ENCODE data around the gene BCAT1. TPM values are rescaled to one million over a fixed set of nuclear protein-coding genes. Genes with fewer than 3 reads are reported as not detected.

BCAT1 gene
- total and polyA plus RNA-seq, 12 donors: 0.95 to 17.0 (median 2.7) TPM

DNA sequence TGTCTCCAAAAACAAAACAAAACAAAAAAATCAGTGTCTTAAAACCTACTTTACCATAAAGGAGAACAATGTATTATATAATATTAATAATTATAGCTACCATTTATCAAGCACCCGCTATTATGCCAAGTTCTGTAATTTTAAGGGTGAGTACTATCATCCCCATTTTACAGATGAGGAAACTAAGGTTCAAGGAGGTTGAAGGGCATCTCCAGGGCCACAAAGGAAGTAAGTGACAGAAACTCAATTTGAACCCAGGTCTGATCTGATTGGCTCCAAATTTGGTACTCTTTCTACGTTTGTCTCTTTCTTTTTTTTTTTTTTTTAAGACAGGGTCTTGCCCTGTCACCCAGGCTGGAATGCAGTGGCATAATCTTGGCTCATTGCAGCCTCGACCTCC lies 115.4 kb downstream of the BCAT1 start:
- peaks cover 0 to 11% (median 0%) of the 10 kb centered on the region in 9 donors for H3K4me1 ChIP-seq
- intact Hi-C loops (cut with DNase I): loop anchor here in 1 of 10 donors (10.0 kb wide), 1 partner anchor 1629 kb away; no protein-coding TSS in a partner anchor
- no peak overlapping the region for H3K4me3 ChIP-seq
- TF ChIP-seq, protein P1, sequence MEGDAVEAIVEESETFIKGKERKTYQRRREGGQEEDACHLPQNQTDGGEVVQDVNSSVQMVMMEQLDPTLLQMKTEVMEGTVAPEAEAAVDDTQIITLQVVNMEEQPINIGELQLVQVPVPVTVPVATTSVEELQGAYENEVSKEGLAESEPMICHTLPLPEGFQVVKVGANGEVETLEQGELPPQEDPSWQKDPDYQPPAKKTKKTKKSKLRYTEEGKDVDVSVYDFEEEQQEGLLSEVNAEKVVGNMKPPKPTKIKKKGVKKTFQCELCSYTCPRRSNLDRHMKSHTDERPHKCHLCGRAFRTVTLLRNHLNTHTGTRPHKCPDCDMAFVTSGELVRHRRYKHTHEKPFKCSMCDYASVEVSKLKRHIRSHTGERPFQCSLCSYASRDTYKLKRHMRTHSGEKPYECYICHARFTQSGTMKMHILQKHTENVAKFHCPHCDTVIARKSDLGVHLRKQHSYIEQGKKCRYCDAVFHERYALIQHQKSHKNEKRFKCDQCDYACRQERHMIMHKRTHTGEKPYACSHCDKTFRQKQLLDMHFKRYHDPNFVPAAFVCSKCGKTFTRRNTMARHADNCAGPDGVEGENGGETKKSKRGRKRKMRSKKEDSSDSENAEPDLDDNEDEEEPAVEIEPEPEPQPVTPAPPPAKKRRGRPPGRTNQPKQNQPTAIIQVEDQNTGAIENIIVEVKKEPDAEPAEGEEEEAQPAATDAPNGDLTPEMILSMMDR (IDR thresholded peaks at IDR 0.05): no peak
- no peaks in the 10 kb centered on the region for H3K9me3 ChIP-seq
- no peak for ATAC-seq
- no peak for DNase-seq
- WGBS, 2 donors: 91 to 98% methylated on average over 3 of the region's 3 CpGs
- no peaks in the 10 kb centered on the region for H3K27me3 ChIP-seq
- no peak overlapping the region for H3K27ac ChIP-seq
- H3K36me3 ChIP-seq: peaks cover 0 to 9% (median 0%) of the 10 kb centered on the region in 9 donors

DNA sequence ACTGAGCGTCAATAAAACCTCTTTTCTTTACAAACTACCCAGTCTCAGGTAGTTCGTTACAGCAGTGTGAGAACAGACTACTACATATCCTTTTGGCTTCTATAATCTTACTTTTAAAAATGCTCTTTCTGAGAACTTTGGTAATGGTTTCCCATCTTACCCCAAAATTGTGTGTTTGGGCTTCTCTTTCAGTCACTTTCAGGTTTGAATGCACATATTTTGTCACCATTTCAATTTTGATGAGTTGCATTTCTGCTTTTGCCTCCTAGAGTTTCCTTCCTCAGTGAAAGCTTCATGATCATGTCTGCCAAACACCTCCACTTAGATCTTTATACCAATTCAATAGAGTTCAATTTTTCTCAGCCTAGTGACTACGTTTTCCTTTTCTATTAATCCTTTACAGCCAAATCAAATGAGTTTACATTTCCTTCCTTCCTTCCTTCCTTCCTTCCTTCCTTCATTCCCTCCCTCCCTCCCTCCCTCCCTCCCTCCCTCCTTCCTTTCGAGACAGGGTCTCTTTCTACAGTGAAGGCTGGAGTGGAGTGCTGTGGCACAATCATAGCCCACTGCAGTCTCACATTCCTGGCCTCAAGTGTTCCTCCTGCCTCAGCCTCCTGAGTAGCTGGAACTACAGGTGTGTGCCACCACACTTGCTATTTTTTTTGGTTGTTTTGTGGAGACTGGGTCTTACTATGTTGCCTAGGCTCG lies 124.9 kb downstream of the BCAT1 start:
- 70 to 72% methylated on average over 5 of the region's 5 CpGs for WGBS, 2 donors
- no peak for ATAC-seq
- Histone ChIP-seq H3K36me3 (peaks cover 0 to 12% (median 0%) of the 10 kb centered on the region in 9 donors), H3K27me3 (no peaks in the 10 kb centered on the region), H3K4me3 (no peak overlapping the region), H3K4me1 (peaks cover 0 to 14% (median 0%) of the 10 kb centered on the region in 9 donors), H3K9me3 (no peaks in the 10 kb centered on the region), H3K27ac (no peak overlapping the region)
- no peak for DNase-seq
- TF ChIP-seq, protein P1 (IDR thresholded peaks at IDR 0.05): no peak
- intact Hi-C loops (cut with DNase I): no loop called here

DNA sequence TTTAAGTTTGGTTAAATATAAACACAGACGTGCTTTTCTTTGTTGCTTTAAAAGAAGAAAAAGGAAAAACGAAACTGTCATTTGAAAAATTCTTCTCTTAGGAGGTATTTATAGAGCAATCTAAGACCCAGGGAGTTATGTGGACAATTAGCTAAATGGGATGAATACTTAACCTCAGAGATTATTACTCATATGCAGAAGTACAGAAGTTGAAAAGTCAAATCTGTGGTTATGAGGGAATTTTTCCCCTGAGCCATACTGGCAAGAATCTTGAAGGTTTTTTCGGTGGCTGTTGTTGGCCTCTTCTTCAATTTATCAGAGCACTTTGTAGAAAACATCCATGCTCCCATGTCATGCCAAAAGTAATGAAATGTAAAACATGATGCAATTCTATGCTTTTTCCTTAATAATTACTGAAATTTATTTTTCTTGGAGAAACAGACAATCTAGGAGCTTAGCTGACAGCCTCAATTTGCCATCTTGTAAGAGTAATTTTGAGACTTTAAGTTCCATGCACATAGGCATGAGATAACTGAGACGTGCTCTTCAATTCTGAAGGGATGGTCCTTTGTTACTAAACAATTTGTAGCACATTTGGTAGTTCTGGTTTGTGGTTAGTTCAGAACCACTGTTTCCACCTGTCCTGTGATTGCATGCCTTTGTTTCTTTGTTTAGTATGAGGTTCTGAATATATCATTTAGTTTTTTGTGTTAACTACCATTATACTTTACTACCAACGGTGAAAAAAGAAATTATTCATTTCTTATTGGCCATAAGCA lies 126.6 kb downstream of the BCAT1 start:
- Histone ChIP-seq H3K4me1 (peaks cover 0 to 14% (median 0%) of the 10 kb centered on the region in 9 donors), H3K27me3 (no peaks in the 10 kb centered on the region), H3K4me3 (no peak overlapping the region), H3K27ac (no peak overlapping the region), H3K36me3 (peaks cover 0 to 13% (median 0%) of the 10 kb centered on the region in 9 donors), H3K9me3 (no peaks in the 10 kb centered on the region)
- TF ChIP-seq, protein P1 (IDR thresholded peaks at IDR 0.05): no peak
- ATAC-seq (peak in 1 of 8 donors; percentile 44), DNase-seq (no peak)
- intact Hi-C loops (cut with DNase I): no loop called here
- 68 to 78% methylated on average over 5 of the region's 5 CpGs for WGBS, 2 donors

DNA sequence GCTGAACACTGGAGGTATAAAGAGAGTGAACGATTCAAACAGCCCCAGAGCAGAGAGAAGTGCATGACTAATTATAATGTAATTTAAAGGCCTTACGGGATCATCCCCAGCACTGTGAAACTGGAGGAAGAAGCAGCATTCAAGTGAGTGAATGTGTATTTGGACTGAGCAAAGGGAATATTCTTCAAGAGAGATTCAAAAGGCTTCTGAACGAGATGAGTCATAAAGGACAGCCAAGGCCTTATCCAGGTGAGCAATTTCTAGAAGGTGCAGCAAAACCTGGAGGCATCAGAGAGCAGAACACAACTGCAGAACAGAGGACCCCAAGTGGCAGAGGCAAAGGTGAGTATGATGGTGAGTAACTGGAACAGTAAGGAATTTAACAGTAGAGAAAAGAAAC lies 127.2 kb downstream of the BCAT1 start:
- peaks cover 0 to 19% (median 0%) of the 10 kb centered on the region in 9 donors for H3K36me3 ChIP-seq
- 82 to 91% methylated on average over 3 of the region's 3 CpGs for WGBS, 2 donors
- H3K4me3 ChIP-seq: no peak overlapping the region
- intact Hi-C loops (cut with DNase I): no loop called here
- H3K9me3 ChIP-seq: no peaks in the 10 kb centered on the region
- H3K27ac ChIP-seq: no peak overlapping the region
- peaks cover 0 to 14% (median 0%) of the 10 kb centered on the region in 9 donors for H3K4me1 ChIP-seq
- TF ChIP-seq, protein P1 (IDR thresholded peaks at IDR 0.05): no peak
- no peaks in the 10 kb centered on the region for H3K27me3 ChIP-seq
- DNase-seq (no peak), ATAC-seq (no peak)

All from heart right ventricle (tissue), 16 donors.